Measurements from ENCODE around the gene DENND2D.

DENND2D gene

GRCh38 chr1:111204983-111205713, 4.7 kb upstream of the DENND2D start:
- DNase-seq = no peak
- in situ Hi-C loops (cut with MboI; ENCODE audit: low pct_unique_long_range_greater_than_20kb, low sequenced_read_pairs) = no loop called here

GRCh38 chr1:111204201-111204982, 3.9 kb upstream of the DENND2D start:
- in situ Hi-C loops (cut with MboI; ENCODE audit: low pct_unique_long_range_greater_than_20kb, low sequenced_read_pairs) = no loop called here
- DNase-seq = no peak

- peak; percentile 89 for DNase-seq
- in situ Hi-C loops (cut with MboI; ENCODE audit: low pct_unique_long_range_greater_than_20kb, low sequenced_read_pairs) = no loop called here
Measured at GRCh38 chr1:111203681-111204200, 3.3 kb upstream of the DENND2D start.

- peak; percentile 60 for DNase-seq
- in situ Hi-C loops (cut with MboI; ENCODE audit: low pct_unique_long_range_greater_than_20kb, low sequenced_read_pairs) = no loop called here
Measured at GRCh38 chr1:111202707-111203623, 2.5 kb upstream of the DENND2D start.

GRCh38 chr1:111202366-111202706, 1.9 kb upstream of the DENND2D start:
- in situ Hi-C loops (cut with MboI; ENCODE audit: low pct_unique_long_range_greater_than_20kb, low sequenced_read_pairs) = no loop called here
- DNase-seq = no peak

GRCh38 chr1:111201275-111202090, 1.0 kb upstream of the DENND2D start:
- in situ Hi-C loops (cut with MboI; ENCODE audit: low pct_unique_long_range_greater_than_20kb, low sequenced_read_pairs) = no loop called here
- no peak for DNase-seq

- in situ Hi-C loops (cut with MboI; ENCODE audit: low pct_unique_long_range_greater_than_20kb, low sequenced_read_pairs) = no loop called here
- no peak for DNase-seq
Measured at GRCh38 chr1:111200802-111201161, 336 bp upstream of the DENND2D start.

GRCh38 chr1:111199329-111199728, 1.1 kb downstream of the DENND2D start:
- DNase-seq = no peak
- in situ Hi-C loops (cut with MboI; ENCODE audit: low pct_unique_long_range_greater_than_20kb, low sequenced_read_pairs) = no loop called here

- in situ Hi-C loops (cut with MboI; ENCODE audit: low pct_unique_long_range_greater_than_20kb, low sequenced_read_pairs) = no loop called here
- no peak for DNase-seq
Measured at GRCh38 chr1:111198836-111199235, 1.6 kb downstream of the DENND2D start.

GRCh38 chr1:111197598-111198284, 2.7 kb downstream of the DENND2D start:
- peak; percentile 82 for DNase-seq
- in situ Hi-C loops (cut with MboI; ENCODE audit: low pct_unique_long_range_greater_than_20kb, low sequenced_read_pairs) = no loop called here

GRCh38 chr1:111196213-111196612, 4.2 kb downstream of the DENND2D start:
- no peak for DNase-seq
- in situ Hi-C loops (cut with MboI; ENCODE audit: low pct_unique_long_range_greater_than_20kb, low sequenced_read_pairs) = no loop called here

- no peak for DNase-seq
- in situ Hi-C loops (cut with MboI; ENCODE audit: low pct_unique_long_range_greater_than_20kb, low sequenced_read_pairs) = no loop called here
Measured at GRCh38 chr1:111195002-111195684, 5.3 kb downstream of the DENND2D start.

GRCh38 chr1:111193712-111194480, 6.5 kb downstream of the DENND2D start:
- no peak for DNase-seq
- in situ Hi-C loops (cut with MboI; ENCODE audit: low pct_unique_long_range_greater_than_20kb, low sequenced_read_pairs) = no loop called here

GRCh38 chr1:111192658-111193519, 7.6 kb downstream of the DENND2D start:
- peak; percentile 46 for DNase-seq
- in situ Hi-C loops (cut with MboI; ENCODE audit: low pct_unique_long_range_greater_than_20kb, low sequenced_read_pairs) = no loop called here

GRCh38 chr1:111192074-111192473, 8.4 kb downstream of the DENND2D start:
- in situ Hi-C loops (cut with MboI; ENCODE audit: low pct_unique_long_range_greater_than_20kb, low sequenced_read_pairs) = no loop called here
- no peak for DNase-seq

- no peak for DNase-seq
- in situ Hi-C loops (cut with MboI; ENCODE audit: low pct_unique_long_range_greater_than_20kb, low sequenced_read_pairs) = no loop called here
Measured at GRCh38 chr1:111191496-111191895, 8.9 kb downstream of the DENND2D start.

Measured in KBM-7 (cell line).